ENCODE measurements around the gene SEL1L2. TPM values are rescaled to one million over a fixed set of nuclear protein-coding genes. Genes with fewer than 3 reads are reported as not detected.

SEL1L2 gene
- total RNA-seq, 2 donors from 2014 or later, result not detected

- ATAC-seq (ENCODE audit: insufficient number of reproducible peaks, low FRiP score, low read depth), result no peak
- Histone ChIP-seq H3K27ac (no peak overlapping the region), H3K9me3 (no peaks in the 10 kb centered on the region), H3K36me3 (no peaks in the 10 kb centered on the region), H3K4me1 (ENCODE audit: control insufficient read depth in 1 of 2, low read depth in 2 of 2) (no peaks in the 10 kb centered on the region), H3K4me3 (no peak overlapping the region), H3K27me3 (replicated peaks; ENCODE audit: insufficient read depth) (no peaks in the 10 kb centered on the region)
- no peak for DNase-seq (ENCODE audit: low spot score)
- TF ChIP-seq CTCF (IDR thresholded peaks at IDR 0.05), result no peak
These were observed 151.8 kb downstream of the SEL1L2 start for GRCh38 chr20:13838664-13839063.

DNA sequence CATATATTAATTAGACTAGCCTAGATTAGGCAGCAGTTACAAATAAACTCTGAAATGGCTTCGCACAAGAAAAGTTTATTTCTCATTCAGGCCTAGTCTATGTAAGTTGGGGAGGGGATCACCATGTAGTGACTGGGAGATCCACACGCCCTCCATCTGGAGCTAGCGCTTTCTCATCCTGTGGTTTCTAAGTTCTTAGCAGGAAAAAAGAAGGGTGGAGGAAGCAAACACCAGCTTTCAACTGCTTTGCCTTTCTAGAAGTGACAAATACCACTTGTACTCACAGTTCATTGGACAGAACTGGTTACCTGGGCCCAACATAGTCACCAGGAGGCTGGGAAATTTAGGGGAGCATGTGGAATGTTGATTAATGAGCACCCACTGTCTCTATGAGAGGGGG is 158.9 kb downstream of the SEL1L2 start:
- no peak for TF ChIP-seq CTCF (IDR thresholded peaks at IDR 0.05)
- no peak overlapping the region for H3K27ac ChIP-seq
- ATAC-seq (ENCODE audit: insufficient number of reproducible peaks, low FRiP score, low read depth) (no peak), DNase-seq (ENCODE audit: low spot score) (no peak)
- no peaks in the 10 kb centered on the region for H3K9me3 ChIP-seq
- H3K36me3 ChIP-seq, result no peaks in the 10 kb centered on the region
- no peaks in the 10 kb centered on the region for H3K27me3 ChIP-seq (replicated peaks; ENCODE audit: insufficient read depth)
- no peak overlapping the region for H3K4me3 ChIP-seq
- no peaks in the 10 kb centered on the region for H3K4me1 ChIP-seq (ENCODE audit: control insufficient read depth in 1 of 2, low read depth in 2 of 2)

DNA sequence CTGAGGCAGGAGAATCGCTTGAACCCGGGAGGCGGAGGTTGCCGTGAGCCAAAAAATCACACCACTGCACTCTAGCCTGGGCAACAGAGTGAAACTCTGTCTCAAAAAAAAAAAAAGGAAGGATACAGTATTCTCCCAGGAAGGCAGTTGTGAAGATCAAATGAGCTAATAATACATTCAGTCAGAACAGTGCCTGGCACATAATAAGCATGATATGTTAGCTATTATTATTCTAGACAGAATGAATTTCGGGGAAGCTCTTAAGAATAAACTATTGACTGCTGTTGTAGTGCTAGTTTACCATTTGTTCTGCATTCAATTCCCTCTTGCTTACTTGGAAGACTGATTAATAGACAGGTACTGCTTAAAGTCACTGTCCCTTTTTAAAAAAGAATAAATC is 164.9 kb downstream of the SEL1L2 start:
- no peaks in the 10 kb centered on the region for H3K27me3 ChIP-seq (replicated peaks; ENCODE audit: insufficient read depth)
- H3K4me3 ChIP-seq, result no peak overlapping the region
- no peak for DNase-seq (ENCODE audit: low spot score)
- no peak for TF ChIP-seq CTCF (IDR thresholded peaks at IDR 0.05)
- H3K9me3 ChIP-seq, result no peaks in the 10 kb centered on the region
- no peak for ATAC-seq (ENCODE audit: insufficient number of reproducible peaks, low FRiP score, low read depth)
- H3K4me1 ChIP-seq (ENCODE audit: control insufficient read depth in 1 of 2, low read depth in 2 of 2), result no peaks in the 10 kb centered on the region
- no peaks in the 10 kb centered on the region for H3K36me3 ChIP-seq
- no peak overlapping the region for H3K27ac ChIP-seq

DNA sequence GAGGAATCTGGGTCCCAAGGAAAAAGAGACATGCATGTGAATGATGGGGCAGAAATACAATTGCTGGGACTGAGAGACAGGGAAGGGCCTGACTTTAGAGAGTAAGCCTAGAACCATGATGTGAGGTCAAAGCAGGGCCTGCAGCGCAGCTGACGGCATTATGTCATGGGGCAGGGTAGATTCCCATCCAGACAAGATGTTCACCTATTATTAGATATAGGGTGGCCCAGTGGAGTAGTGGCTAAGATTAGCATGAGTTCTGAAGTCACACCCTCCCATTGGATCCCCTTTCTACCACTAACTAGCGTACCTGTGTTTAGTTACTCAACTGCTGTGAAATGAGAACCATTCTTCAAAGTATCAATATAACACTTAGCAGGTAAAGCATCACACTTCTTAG is 166.0 kb downstream of the SEL1L2 start:
- ATAC-seq (ENCODE audit: insufficient number of reproducible peaks, low FRiP score, low read depth), result no peak
- Histone ChIP-seq H3K27ac (no peak overlapping the region), H3K36me3 (no peaks in the 10 kb centered on the region), H3K27me3 (replicated peaks; ENCODE audit: insufficient read depth) (no peaks in the 10 kb centered on the region), H3K9me3 (no peaks in the 10 kb centered on the region), H3K4me3 (no peak overlapping the region), H3K4me1 (ENCODE audit: control insufficient read depth in 1 of 2, low read depth in 2 of 2) (no peaks in the 10 kb centered on the region)
- no peak for DNase-seq (ENCODE audit: low spot score)
- no peak for TF ChIP-seq CTCF (IDR thresholded peaks at IDR 0.05)

GRCh38 chr20:13822459-13822858 is 168.0 kb downstream of the SEL1L2 start:
- no peak for TF ChIP-seq CTCF (IDR thresholded peaks at IDR 0.05)
- ATAC-seq (ENCODE audit: insufficient number of reproducible peaks, low FRiP score, low read depth) (no peak), DNase-seq (ENCODE audit: low spot score) (no peak)
- no peak overlapping the region for H3K27ac ChIP-seq
- no peaks in the 10 kb centered on the region for H3K9me3 ChIP-seq
- no peaks in the 10 kb centered on the region for H3K27me3 ChIP-seq (replicated peaks; ENCODE audit: insufficient read depth)
- H3K36me3 ChIP-seq, result peaks cover 5% of the 10 kb centered on the region
- H3K4me3 ChIP-seq, result no peak overlapping the region
- H3K4me1 ChIP-seq (ENCODE audit: control insufficient read depth in 1 of 2, low read depth in 2 of 2), result no peaks in the 10 kb centered on the region

All from thoracic aorta (tissue), 2 donors.